Activated CD8-positive, alpha-beta T cell treated with anti-CD3 and anti-CD28 coated beads for 36 hours (primary cell): Measurements from ENCODE around the gene CABP2. TPM values are rescaled to one million over a fixed set of nuclear protein-coding genes. Genes with fewer than 3 reads are reported as not detected.

Experiments
- ATAC-seq: fragments of 200-7000 bp; cut with Tn5 transposase; one replicate; pipeline ENCODE4 v1.10.0; 2021; ENCODE audit warnings: mild to moderate bottlenecking, moderate library complexity
- CTCF ChIA-PET: fragments of 350-600 bp; sonication (Branson Sonifier 250); formaldehyde crosslinking; loops from one replicate; lab custom pipeline; 2021; ENCODE audit warnings: antibody characterized with exemption; lab: Charles Lee
- POLR2A ChIA-PET: fragments of 350-600 bp; sonication (Branson Sonifier 250); formaldehyde crosslinking; loops from one replicate; lab custom pipeline; 2021; ENCODE audit warnings: antibody characterized with exemption; lab: Charles Lee
- DNase-seq: peaks from one replicate; pipeline ENCODE4 v3.0.0-alpha.2; 2020
- H3K27ac Mint-ChIP-seq: one replicate; pipeline ENCODE4 v1.8.0; 2021; ENCODE audit warnings: mild to moderate bottlenecking, mixed read lengths
- H3K27me3 Mint-ChIP-seq: one replicate; pipeline ENCODE4 v1.8.0; 2021; ENCODE audit warnings: mixed read lengths
- H3K36me3 Mint-ChIP-seq: one replicate; pipeline ENCODE4 v1.8.0; 2021; ENCODE audit warnings: low read depth, mixed read lengths
- H3K4me1 Mint-ChIP-seq: one replicate; pipeline ENCODE4 v1.8.0; 2021; ENCODE audit warnings: low read depth, mixed read lengths
- H3K4me3 Mint-ChIP-seq: one replicate; pipeline ENCODE4 v1.8.0; 2021; ENCODE audit warnings: mild to moderate bottlenecking, moderate library complexity, mixed read lengths
- H3K9me3 Mint-ChIP-seq: one replicate; pipeline ENCODE4 v1.8.0; 2021; ENCODE audit warnings: mixed read lengths
- intact Hi-C: fragments of 100-400 bp; cut with micrococcal nuclease; formaldehyde crosslinking; loops from one replicate; pipeline ENCODE4 v1.10.0; 2022
- microRNA-seq: library from miRNA; unstranded; fragments of <30 nt; microRNA quantifications from one replicate; pipeline ENCODE4 v1.2.0, GENCODE V29; 2022; ENCODE audit warnings: borderline microRNAs expressed, borderline replicate concordance
- total RNA-seq, 2 experiments: library from RNA; stranded (reverse); gene quantifications; one replicate each; pipeline ENCODE4 v1.2.3, GENCODE V29; 2021
- TF ChIP-seq, protein P1 (sequence below): fragments of 200-600 bp; IDR thresholded peaks from one replicate; pipeline ENCODE4 v1.8.0; 2022; ENCODE audit warnings: antibody characterized with exemption, mild to moderate bottlenecking

Gene CABP2
- total RNA-seq, 2 experiments from 2014 or later: not detected

DNA sequence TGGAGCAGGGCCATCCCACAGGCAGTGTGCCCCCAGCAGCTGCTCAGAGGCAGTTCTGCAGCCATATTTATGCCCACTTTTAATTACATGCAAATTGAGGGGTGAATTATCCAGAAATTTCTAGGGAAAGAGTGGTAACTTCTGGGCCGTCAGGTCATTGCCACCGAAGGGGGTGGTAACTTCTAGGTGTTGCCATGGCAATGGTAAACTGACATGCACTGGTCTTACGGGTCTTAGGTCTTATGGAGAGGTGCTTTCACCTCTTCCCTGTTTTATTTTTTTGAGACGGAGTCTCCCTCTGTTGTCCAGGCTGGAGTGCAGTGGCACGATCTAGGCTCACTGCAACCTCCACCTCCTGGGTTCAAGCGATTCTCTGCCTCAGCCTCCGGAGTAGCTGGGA is 50.4 kb downstream of the CABP2 start:
- Mint-ChIP-seq H3K4me1 (peaks cover 8% of the 10 kb centered on the region), H3K9me3 (no peaks in the 10 kb centered on the region), H3K4me3 (no peak overlapping the region), H3K27ac (no peak overlapping the region), H3K36me3 (peaks cover 2% of the 10 kb centered on the region), H3K27me3 (no peaks in the 10 kb centered on the region)
- TF ChIP-seq, protein P1, sequence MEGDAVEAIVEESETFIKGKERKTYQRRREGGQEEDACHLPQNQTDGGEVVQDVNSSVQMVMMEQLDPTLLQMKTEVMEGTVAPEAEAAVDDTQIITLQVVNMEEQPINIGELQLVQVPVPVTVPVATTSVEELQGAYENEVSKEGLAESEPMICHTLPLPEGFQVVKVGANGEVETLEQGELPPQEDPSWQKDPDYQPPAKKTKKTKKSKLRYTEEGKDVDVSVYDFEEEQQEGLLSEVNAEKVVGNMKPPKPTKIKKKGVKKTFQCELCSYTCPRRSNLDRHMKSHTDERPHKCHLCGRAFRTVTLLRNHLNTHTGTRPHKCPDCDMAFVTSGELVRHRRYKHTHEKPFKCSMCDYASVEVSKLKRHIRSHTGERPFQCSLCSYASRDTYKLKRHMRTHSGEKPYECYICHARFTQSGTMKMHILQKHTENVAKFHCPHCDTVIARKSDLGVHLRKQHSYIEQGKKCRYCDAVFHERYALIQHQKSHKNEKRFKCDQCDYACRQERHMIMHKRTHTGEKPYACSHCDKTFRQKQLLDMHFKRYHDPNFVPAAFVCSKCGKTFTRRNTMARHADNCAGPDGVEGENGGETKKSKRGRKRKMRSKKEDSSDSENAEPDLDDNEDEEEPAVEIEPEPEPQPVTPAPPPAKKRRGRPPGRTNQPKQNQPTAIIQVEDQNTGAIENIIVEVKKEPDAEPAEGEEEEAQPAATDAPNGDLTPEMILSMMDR: no peak
- ChIA-PET POLR2A (interaction anchor here (1.1 kb wide), 1 partner anchor 14 kb away, joined by 4 read pairs; no protein-coding TSS in a partner anchor), CTCF (interaction anchor here (1.6 to 2.2 kb wide), 2 partner anchors 11 to 127 kb away, joined by 5 to 6 read pairs; partner anchors contain the start of gene AIP)
- DNase-seq (no peak), ATAC-seq (no peak)
- intact Hi-C loops: no loop called here

DNA sequence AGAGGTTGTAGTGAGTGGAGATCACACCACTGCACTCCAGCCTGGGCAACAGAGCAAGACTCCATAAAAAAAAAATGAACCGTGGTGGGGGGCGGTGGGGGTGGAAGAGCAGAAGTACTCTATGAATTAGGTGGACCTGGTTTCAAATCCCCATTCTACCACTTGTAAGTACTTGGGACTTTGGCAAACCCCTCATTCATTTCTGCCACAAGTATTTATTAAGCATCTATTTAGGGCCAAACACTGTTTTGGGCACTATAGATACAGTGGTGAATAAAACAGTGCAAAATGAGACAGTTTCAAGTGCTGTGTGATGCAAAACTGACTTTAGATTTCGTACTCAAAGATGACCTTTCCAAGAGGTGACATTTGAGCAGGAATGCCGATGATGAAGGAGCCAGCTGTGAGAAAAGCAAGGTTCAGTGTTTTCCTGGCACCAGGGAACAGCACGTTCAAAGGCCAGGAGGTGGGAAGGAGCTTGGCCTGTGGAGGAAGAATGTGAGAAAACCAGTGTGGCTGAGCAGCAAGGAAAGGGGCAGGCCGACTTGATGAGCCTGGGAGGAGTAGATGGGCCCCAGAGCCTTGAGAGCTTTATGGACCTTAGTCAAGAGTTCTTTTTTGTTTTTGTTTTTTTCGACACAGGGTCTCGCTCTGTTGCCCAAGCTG is 52.8 kb downstream of the CABP2 start:
- no peaks in the 10 kb centered on the region for H3K9me3 Mint-ChIP-seq
- no peak for DNase-seq
- H3K4me1 Mint-ChIP-seq: peaks cover 26% of the 10 kb centered on the region
- no peak for ATAC-seq
- ChIA-PET POLR2A (interaction anchor here (1.6 to 7.2 kb wide), 2 partner anchors 11 to 16 kb away, joined by 7 to 81 read pairs; partner anchors contain the start of gene AIP), CTCF (interaction anchor here (0.7 to 1.5 kb wide), 5 partner anchors 10 to 89 kb away, joined by 3 read pairs; partner anchors contain the start of gene AIP)
- no peaks in the 10 kb centered on the region for H3K27me3 Mint-ChIP-seq
- intact Hi-C loops: no loop called here
- peaks cover 5% of the 10 kb centered on the region for H3K36me3 Mint-ChIP-seq
- TF ChIP-seq, protein P1: no peak
- peak overlapping the region; percentile 95 for H3K4me3 Mint-ChIP-seq
- peak overlapping the region; percentile 6 for H3K27ac Mint-ChIP-seq

DNA sequence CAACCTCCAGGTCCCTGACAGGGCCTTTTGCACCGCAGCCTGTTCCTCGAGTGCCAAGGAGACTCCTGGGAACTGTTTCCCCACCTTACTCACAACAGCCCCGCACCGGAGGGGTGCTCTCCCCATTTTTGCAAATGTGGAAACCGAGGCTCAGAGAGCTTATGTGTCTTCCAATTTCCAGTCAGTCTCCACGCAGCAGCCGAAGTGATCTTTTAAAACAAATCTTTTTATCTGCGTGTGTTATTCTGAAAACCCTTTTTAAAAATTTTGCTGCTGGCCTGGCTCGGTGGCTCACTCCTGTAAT is 53.8 kb downstream of the CABP2 start:
- CTCF ChIA-PET: interaction anchor here (0.7 to 2.4 kb wide), 6 partner anchors 9 to 78 kb away, joined by 3 to 18 read pairs (median 4); partner anchors contain the start of genes CDK2AP2, PPP1CA, PTPRCAP and RAD9A
- peak overlapping the region; percentile 87 for H3K27ac Mint-ChIP-seq
- DNase-seq: no peak
- H3K27me3 Mint-ChIP-seq: no peaks in the 10 kb centered on the region
- intact Hi-C loops: no loop called here
- TF ChIP-seq, protein P1: no peak
- no peaks in the 10 kb centered on the region for H3K9me3 Mint-ChIP-seq
- ATAC-seq: no peak
- POLR2A ChIA-PET: interaction anchor here (1.0 to 7.2 kb wide), 6 partner anchors 12 to 49 kb away, joined by 4 to 83 read pairs (median 8); partner anchors contain the start of genes AIP and PTPRCAP
- peak overlapping the region; percentile 95 for H3K4me3 Mint-ChIP-seq
- H3K4me1 Mint-ChIP-seq: peaks cover 30% of the 10 kb centered on the region
- H3K36me3 Mint-ChIP-seq: peaks cover 11% of the 10 kb centered on the region

Small RNA genes lying within 50 kb of the gene (microRNA-seq; reads per million reads assigned to microRNA genes)
- gene MIR6752: not detected

Other genes starting within 250 kb of the CABP2 start
- gene ANKRD13D, start 234.1 kb downstream of the CABP2 start, total RNA-seq: 10 to 100 TPM; 75.4 to 78.7 TPM
- 1 to 10 TPM; 7.4 to 9.1 TPM for gene SSH3, start 219.9 kb downstream of the CABP2 start, total RNA-seq
- 10 to 100 TPM; 34.1 to 36.1 TPM for gene POLD4, start 169.9 kb downstream of the CABP2 start, total RNA-seq
- under 1 TPM; 0.79 to 0.81 TPM for gene CLCF1, start 149.8 kb downstream of the CABP2 start, total RNA-seq
- 10 to 100 TPM; 29.7 to 30.6 TPM for gene RAD9A, start 131.5 kb downstream of the CABP2 start, total RNA-seq
- 100 to 1,000 TPM; 249 to 258 TPM for gene PPP1CA, start 121.6 kb downstream of the CABP2 start, total RNA-seq
- gene TBC1D10C, start 119.4 kb downstream of the CABP2 start, total RNA-seq: 100 to 1,000 TPM; 138 to 144 TPM
- 1 to 10 TPM; 6.2 to 6.9 TPM for gene CARNS1, start 107.8 kb downstream of the CABP2 start, total RNA-seq
- 10 to 100 TPM; 54.8 to 57.4 TPM for gene RPS6KB2, start 95.0 kb downstream of the CABP2 start, total RNA-seq
- 100 to 1,000 TPM; 107 to 114 TPM for gene PTPRCAP, start 85.8 kb downstream of the CABP2 start, total RNA-seq
- gene CORO1B, start 80.0 kb downstream of the CABP2 start, total RNA-seq: 100 to 1,000 TPM; 254 to 276 TPM
- not detected for gene GPR152, start 70.7 kb downstream of the CABP2 start, total RNA-seq
- gene CABP4, start 68.1 kb downstream of the CABP2 start, total RNA-seq: 1 to 10 TPM in 1 of 2 experiments, under 1 TPM in 1; 0.83 to 1.4 TPM
- 10 to 100 TPM; 56.0 to 59.2 TPM for gene TMEM134, start 54.2 kb downstream of the CABP2 start, total RNA-seq
- gene AIP, start 40.4 kb downstream of the CABP2 start, total RNA-seq: 100 to 1,000 TPM; 145 to 146 TPM
- 10 to 100 TPM; 87.8 to 88.1 TPM for gene PITPNM1, start 18.1 kb downstream of the CABP2 start, total RNA-seq
- gene CDK2AP2, start 15.3 kb downstream of the CABP2 start, total RNA-seq: 10 to 100 TPM; 53.5 to 55.5 TPM
- 100 to 1,000 TPM; 467 to 472 TPM for gene GSTP1, start 60.4 kb upstream of the CABP2 start, total RNA-seq
- 100 to 1,000 TPM; 315 to 317 TPM for gene NDUFV1, start 83.5 kb upstream of the CABP2 start, total RNA-seq
- 10 to 100 TPM; 35.5 to 39.5 TPM for gene NUDT8, start 106.5 kb upstream of the CABP2 start, total RNA-seq
- not detected for gene TBX10, start 116.3 kb upstream of the CABP2 start, total RNA-seq
- gene ACY3, start 127.3 kb upstream of the CABP2 start, total RNA-seq: under 1 TPM; 0.31 to 0.61 TPM
- gene ALDH3B2, start 151.2 kb upstream of the CABP2 start, total RNA-seq: not detected